K562 (cell line): ENCODE data around the gene GEMIN7. TPM values are rescaled to one million over a fixed set of nuclear protein-coding genes. Genes with fewer than 3 reads are reported as not detected.

Experiments used
- ATAC-seq: fragments of 200-7000 bp; cut with Tn5 transposase; 3 replicates; pipeline ENCODE4 v1.9.1; 2020; ENCODE audit warnings: moderate library complexity
- BruUV-seq: library from RNA; stranded (reverse); fragments of 400-500 nt; replicated peaks from 2 replicates; lab custom pipeline; 2021; lab: Mats Ljungman, UMichigan
- CTCF ChIA-PET: fragments of 300-600 bp; formaldehyde crosslinking; extraction: SDS; loops from one replicate; lab custom pipeline; 2021; ENCODE audit warnings: low intra/inter-chr PET ratio; lab: Yijun Ruan, JAX
- POLR2A ChIA-PET: fragments of 300-600, 350-650 bp; sonication (Branson Sonifier 250); formaldehyde crosslinking; extraction: SDS; loops from one replicate; lab custom pipeline; 2021; ENCODE audit warnings: antibody characterized with exemption, inconsistent platforms; lab: Yijun Ruan, JAX
- DNase-seq, 4 experiments: peaks; one replicate each; pipeline versions ENCODE4 v3.0.0 to v3.0.0-alpha.2; 2011 to 2018; ENCODE audit warnings: low spot score in 3 of 4, mixed read lengths in 3 of 4; ENCODE audit errors: extremely low read depth in 1 of 4
- FAIRE-seq: peaks from 2 replicates; lab custom pipeline; 2011; peaks lifted over from hg19 to GRCh38; lab: Jason Lieb, UNC
- H2AFZ ChIP-seq: 2 replicates; pipeline ENCODE4 v1.6.0; 2011; ENCODE audit warnings: low read depth, low read length, control low read depth, inconsistent platforms
- H3K27ac ChIP-seq: fragments of 200-600 bp; 3 replicates; pipeline ENCODE4 v1.8.0; 2011; ENCODE audit warnings: low read depth, mild to moderate bottlenecking, control low read depth, inconsistent platforms, low read length, moderate library complexity, mixed read lengths; ENCODE audit errors: extremely low read depth
- H3K27me3 ChIP-seq, 2 experiments: fragments of 300-600 bp in 1 of 2; 2 replicates in 1 of 2; 3 replicates in 1 of 2; pipeline versions ENCODE4 v1.6.0 to v1.8.0; 2011; ENCODE audit warnings: inconsistent platforms in 2 of 2, low read length in 2 of 2, mild to moderate bottlenecking in 1 of 2, mixed read lengths in 1 of 2, moderate library complexity in 1 of 2; ENCODE audit not compliant: control insufficient read depth in 2 of 2, insufficient read depth in 2 of 2
- H3K36me3 ChIP-seq: fragments of 300-600 bp; 3 replicates; pipeline ENCODE4 v1.8.0; 2011; ENCODE audit warnings: mild to moderate bottlenecking, low read length, inconsistent platforms; ENCODE audit not compliant: control insufficient read depth, insufficient read depth
- H3K4me1 ChIP-seq, 2 experiments: fragments of 200-600 bp in 1 of 2; replicated peaks in 1 of 2; 2 replicates in 1 of 2; 3 replicates in 1 of 2; pipeline versions ENCODE4 v1.5.1 to v1.8.0; 2011; ENCODE audit warnings: inconsistent platforms in 2 of 2, low read length in 2 of 2, mild to moderate bottlenecking in 1 of 2, mixed read lengths in 1 of 2, moderate library complexity in 1 of 2; ENCODE audit not compliant: control insufficient read depth in 2 of 2, insufficient read depth in 2 of 2
- H3K4me2 ChIP-seq: 2 replicates; pipeline ENCODE4 v1.6.1; 2011; ENCODE audit warnings: low read length, control low read depth, inconsistent platforms, mixed read lengths; ENCODE audit not compliant: insufficient read depth
- H3K4me3 ChIP-seq: fragments of 200-600 bp; sonication (generic), shearing (Covaris generic); 2 replicates; pipeline ENCODE4 v1.5.1; 2016; ENCODE audit warnings: control low read depth, inconsistent platforms
- H3K79me2 ChIP-seq: fragments of 200-600 bp; 3 replicates; pipeline ENCODE4 v1.8.0; 2011; ENCODE audit warnings: low read length, inconsistent platforms; ENCODE audit not compliant: control insufficient read depth, insufficient read depth
- H3K9ac ChIP-seq, 2 experiments: 2 replicates each; pipeline versions ENCODE4 v1.6.0 to v1.6.1; 2011; ENCODE audit warnings: low read depth in 2 of 2, low read length in 2 of 2, control low read depth in 1 of 2, inconsistent platforms in 1 of 2, mild to moderate bottlenecking in 1 of 2, mixed read lengths in 1 of 2; ENCODE audit not compliant: insufficient read depth in 1 of 2
- H3K9me1 ChIP-seq: one replicate; pipeline ENCODE4 v1.6.0; 2011; ENCODE audit warnings: inconsistent platforms, mild to moderate bottlenecking, low read length, moderate library complexity; ENCODE audit not compliant: control insufficient read depth, insufficient read depth
- H3K9me3 ChIP-seq: replicated peaks from 2 replicates; pipeline ENCODE4 v1.5.1; 2011; ENCODE audit warnings: low read depth, low read length, inconsistent platforms; ENCODE audit not compliant: control insufficient read depth, insufficient read depth
- H4K20me1 ChIP-seq: replicated peaks from 2 replicates; pipeline ENCODE4 v1.6.1; 2011; ENCODE audit warnings: low read length, inconsistent platforms, mixed read lengths; ENCODE audit not compliant: control insufficient read depth, insufficient read depth
- KDM1A ChIP-seq, 2 experiments: fragments of 450-650 bp; IDR thresholded peaks; 2 replicates each; pipeline ENCODE4 v1.6.1; 2016; ENCODE audit warnings: mild to moderate bottlenecking in 2 of 2
- SPI1 ChIP-seq: IDR thresholded peaks from 2 replicates; pipeline ENCODE4 v1.6.1; 2011; ENCODE audit warnings: low read depth, low read length, control low read depth, borderline replicate concordance
- TAF1 ChIP-seq: IDR thresholded peaks from 2 replicates; pipeline ENCODE4 v1.6.1; 2011; ENCODE audit warnings: mild to moderate bottlenecking, low read length, moderate library complexity; ENCODE audit not compliant: insufficient read depth, control insufficient read depth, severe bottlenecking; ENCODE audit errors: extremely low read depth
- TAF15 ChIP-seq: fragments of 200-400 bp; formaldehyde crosslinking; IDR thresholded peaks from 2 replicates; pipeline ENCODE4 v1.6.1; 2017; ENCODE audit warnings: mild to moderate bottlenecking, low read depth, low read length, moderate library complexity
- ZSCAN32 ChIP-seq: fragments of 450-650 bp; formaldehyde crosslinking; IDR thresholded peaks from 2 replicates; pipeline ENCODE4 v1.4.0; 2020; ENCODE audit warnings: mild to moderate bottlenecking, moderate library complexity
- WGBS: fragments of 100-300 bp; shearing (Covaris generic); methylation state at CpG from one replicate; pipeline ENCODE4 v1.1.6; 2016; ENCODE audit warnings: low coverage, mixed read lengths; ENCODE audit not compliant: insufficient coverage; ENCODE audit errors: missing lambda C conversion rate; 5-methylcytosine and 5-hydroxymethylcytosine counted together
- in situ Hi-C: fragments of 300-500 bp; cut with MboI; formaldehyde crosslinking; loops from 4 replicates; pipeline ENCODE4 v1.15.0; 2018; ENCODE audit warnings: inconsistent platforms, mixed read lengths
- intact Hi-C: fragments of 100-400 bp; cut with micrococcal nuclease; formaldehyde crosslinking; loops from 2 replicates; pipeline ENCODE4 v1.14.2; 2022
- polyA plus RNA-seq, 8 experiments: library from polyadenylated mRNA; depleted of rRNA in 4 of 8; stranded (reverse) in 5 of 8; unstranded in 3 of 8; fragments of >200 nt; fragmentation: Nextera tagmentation in 2 of 8; fragmentation: Illumina TruSeq in 1 of 8; extraction: Ambion mirVana in 2 of 8; extraction: Trizol in 1 of 8; gene quantifications; 2 replicates each; pipeline versions ENCODE4 v1.2.1 to v1.2.3, GENCODE V29; 2011 to 2014; ENCODE audit warnings: inconsistent platforms in 1 of 8, missing spikeins in 1 of 8
- total RNA-seq, 7 experiments: library from RNA; depleted of rRNA in 6 of 7; stranded (reverse); fragments of >200 nt in 6 of 7; fragmentation: Illumina TruSeq in 2 of 7; extraction: Trizol in 2 of 7; gene quantifications; 2 replicates each; pipeline versions ENCODE4 v1.2.1 to v1.2.3, GENCODE V29; 2011 to 2021; ENCODE audit warnings: low replicate concordance in 1 of 7
- TF ChIP-seq, protein P1 (sequence below): sonication (generic); formaldehyde crosslinking; IDR thresholded peaks from 2 replicates; pipeline ENCODE4 v1.8.1; 2023; ENCODE audit warnings: mild to moderate bottlenecking, missing genetic modification reagents

The GEMIN7 gene
- total and polyA plus RNA-seq, 9 of the 15 experiments (the other 6 are each of a cell fraction or from before 2014, with no cell fraction given): 23.1 to 124 (median 54.9) TPM

GRCh38 chr19:45136507-45137178, 57.6 kb downstream of the GEMIN7 start:
- in situ Hi-C loops: no loop called here
- peak; percentile 63 for ATAC-seq
- Histone ChIP-seq H3K27me3 (no peaks in the 10 kb centered on the region), H2AFZ (no peak overlapping the region), H3K79me2 (peaks cover 19% of the 10 kb centered on the region), H3K27ac (no peak overlapping the region), H4K20me1 (peaks cover 10% of the 10 kb centered on the region), H3K4me3 (no peak overlapping the region), H3K4me1 (peaks cover 0 to 37% of the 10 kb centered on the region in 2 experiments; a peak in 3 of 5 replicates), H3K4me2 (no peak overlapping the region), H3K9ac (peak overlapping the region in 1 of 2 experiments; percentile 85; a peak in 2 of 4 replicates), H3K36me3 (peaks cover 28% of the 10 kb centered on the region; the same call in 1 of the 3 replicates), H3K9me1 (no peaks in the 10 kb centered on the region), H3K9me3 (no peaks in the 10 kb centered on the region)
- TF ChIP-seq KDM1A (IDR thresholded peaks at IDR 0.05) (no peak), ZSCAN32 (CRISPR knock-in tag) (no peak), SPI1 (peak; percentile 52; the same call in 1 of the 2 replicates), TAF1 (no peak), TAF15 (no peak)
- TF ChIP-seq, protein P1, sequence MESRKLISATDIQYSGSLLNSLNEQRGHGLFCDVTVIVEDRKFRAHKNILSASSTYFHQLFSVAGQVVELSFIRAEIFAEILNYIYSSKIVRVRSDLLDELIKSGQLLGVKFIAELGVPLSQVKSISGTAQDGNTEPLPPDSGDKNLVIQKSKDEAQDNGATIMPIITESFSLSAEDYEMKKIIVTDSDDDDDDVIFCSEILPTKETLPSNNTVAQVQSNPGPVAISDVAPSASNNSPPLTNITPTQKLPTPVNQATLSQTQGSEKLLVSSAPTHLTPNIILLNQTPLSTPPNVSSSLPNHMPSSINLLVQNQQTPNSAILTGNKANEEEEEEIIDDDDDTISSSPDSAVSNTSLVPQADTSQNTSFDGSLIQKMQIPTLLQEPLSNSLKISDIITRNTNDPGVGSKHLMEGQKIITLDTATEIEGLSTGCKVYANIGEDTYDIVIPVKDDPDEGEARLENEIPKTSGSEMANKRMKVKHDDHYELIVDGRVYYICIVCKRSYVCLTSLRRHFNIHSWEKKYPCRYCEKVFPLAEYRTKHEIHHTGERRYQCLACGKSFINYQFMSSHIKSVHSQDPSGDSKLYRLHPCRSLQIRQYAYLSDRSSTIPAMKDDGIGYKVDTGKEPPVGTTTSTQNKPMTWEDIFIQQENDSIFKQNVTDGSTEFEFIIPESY (CRISPR knock-in tag): peak; percentile 97
- BruUV-seq: no TSS peak
- intact Hi-C loops: no loop called here
- CTCF ChIA-PET: no interaction called here
- no peak for FAIRE-seq
- WGBS: 80% methylated on average over 8 of the region's 12 CpGs
- no peak for DNase-seq
- POLR2A ChIA-PET: no interaction called here
